Uterus (tissue), 4 donors: ENCODE measurements around the gene SNRNP25. TPM values are rescaled to one million over a fixed set of nuclear protein-coding genes. Genes with fewer than 3 reads are reported as not detected.

Source experiments
- DNase-seq, 2 donors: peaks; one replicate each; pipeline ENCODE4 v3.0.0-alpha.2; 2019 to 2020
- H3K27ac ChIP-seq, 2 donors: fragments of 200-600 bp; sonication (generic); 1 replicate in 1 of 2; 2 replicates in 1 of 2; pipeline ENCODE4 v1.5.1; 2016 to 2018
- H3K27me3 ChIP-seq, 2 donors: fragments of 200-600 bp; sonication (generic); one replicate each; pipeline ENCODE4 v1.5.1; 2018 to 2019; ENCODE audit warnings: control low read depth in 1 of 2
- H3K36me3 ChIP-seq, 2 donors: fragments of 200-600 bp; sonication (generic); one replicate each; pipeline ENCODE4 v1.5.1; 2019; ENCODE audit warnings: control low read depth in 1 of 2
- H3K4me1 ChIP-seq, 2 donors: fragments of 200-600 bp; sonication (generic); one replicate each; pipeline ENCODE4 v1.5.1; 2018 to 2019; ENCODE audit warnings: control low read depth in 1 of 2
- H3K4me3 ChIP-seq, 2 donors: fragments of 200-600 bp; sonication (generic); 1 replicate in 1 of 2; 2 replicates in 1 of 2; pipeline ENCODE4 v1.5.1; 2018 to 2019; ENCODE audit warnings: mild to moderate bottlenecking in 1 of 2
- H3K9me3 ChIP-seq, 2 donors: fragments of 200-600 bp; sonication (generic); one replicate each; pipeline ENCODE4 v1.5.1; 2019; ENCODE audit warnings: control low read depth in 1 of 2
- CTCF ChIP-seq, 4 experiments: fragments of 200-600 bp in 2 of 4; fragments of 450-650 bp in 2 of 4; sonication (generic) in 2 of 4; IDR thresholded peaks; one replicate each; pipeline ENCODE4 v1.5.1; 2016 to 2019; ENCODE audit warnings: antibody characterized with exemption in 4 of 4, mild to moderate bottlenecking in 2 of 4, moderate library complexity in 1 of 4
- POLR2A ChIP-seq, 2 donors: fragments of 450-650 bp; IDR thresholded peaks; one replicate each; pipeline ENCODE4 v1.6.1; 2016; ENCODE audit warnings: antibody characterized with exemption in 2 of 2, mild to moderate bottlenecking in 1 of 2, moderate library complexity in 1 of 2
- intact Hi-C: fragments of 100-400 bp; cut with DNase I; formaldehyde crosslinking; loops from one replicate; pipeline ENCODE4 v1.15.1; 2023; ENCODE audit warnings: low total_unique reads
- total RNA-seq, 4 donors: library from RNA; depleted of rRNA in 3 of 4; stranded (reverse); fragments of >200 nt in 3 of 4; gene quantifications; one replicate each; pipeline versions ENCODE4 v1.1.0 to v1.2.4, GENCODE V29; 2014 to 2023
- donor health status: DM: yes; HTN: yes; CAD: no.

SNRNP25 gene
- total RNA-seq, 4 donors from 2014 or later = 8.0 to 38.4 (median 21.6) TPM

- H3K27ac ChIP-seq = peak overlapping the region in 1 of 2 donors; percentile 27
- H3K27me3 ChIP-seq = no peaks in the 10 kb centered on the region
- H3K4me1 ChIP-seq = peaks cover 0 to 11% of the 10 kb centered on the region in 2 donors
- no peaks in the 10 kb centered on the region for H3K36me3 ChIP-seq
- DNase-seq = peak; percentile 85 to 89
- TF ChIP-seq POLR2A (IDR thresholded peaks at IDR 0.05) (no peak), CTCF (IDR thresholded peaks at IDR 0.05) (peak; percentile 97 to 100 (median 100))
- H3K4me3 ChIP-seq = no peak overlapping the region
- intact Hi-C loops = loop anchor here (2.0 kb wide), 1 partner anchor 32 kb away; no protein-coding TSS in a partner anchor
- no peaks in the 10 kb centered on the region for H3K9me3 ChIP-seq
Observed at GRCh38 chr16:96935-97381, 43.3 kb downstream of the SNRNP25 start.

- Histone ChIP-seq H3K4me3 (no peak overlapping the region), H3K27ac (no peak overlapping the region), H3K4me1 (peaks cover 0 to 11% of the 10 kb centered on the region in 2 donors), H3K9me3 (no peaks in the 10 kb centered on the region), H3K36me3 (no peaks in the 10 kb centered on the region), H3K27me3 (no peaks in the 10 kb centered on the region)
- TF ChIP-seq CTCF (IDR thresholded peaks at IDR 0.05) (no peak), POLR2A (IDR thresholded peaks at IDR 0.05) (no peak)
- DNase-seq = no peak
- intact Hi-C loops = loop anchor here (2.0 kb wide), 1 partner anchor 33 kb away; no protein-coding TSS in a partner anchor
Observed at GRCh38 chr16:97822-98221, 44.2 kb downstream of the SNRNP25 start.

- intact Hi-C loops = no loop called here
- Histone ChIP-seq H3K9me3 (no peaks in the 10 kb centered on the region), H3K36me3 (no peaks in the 10 kb centered on the region), H3K27ac (peak overlapping the region; percentile 56 to 67), H3K27me3 (no peaks in the 10 kb centered on the region), H3K4me3 (no peak overlapping the region), H3K4me1 (peaks cover 0 to 11% of the 10 kb centered on the region in 2 donors)
- no peak for DNase-seq
- TF ChIP-seq CTCF (IDR thresholded peaks at IDR 0.05) (no peak), POLR2A (IDR thresholded peaks at IDR 0.05) (no peak)
Observed at GRCh38 chr16:100989-101388, 47.4 kb downstream of the SNRNP25 start.

- intact Hi-C loops = no loop called here
- no peak overlapping the region for H3K4me3 ChIP-seq
Observed at GRCh38 chr16:101586-101985, 48.0 kb downstream of the SNRNP25 start.

More at GRCh38 chr16:101586-101985, 48.0 kb downstream of the SNRNP25 start:
- TF ChIP-seq CTCF (IDR thresholded peaks at IDR 0.05) (no peak), POLR2A (IDR thresholded peaks at IDR 0.05) (no peak)
- Histone ChIP-seq H3K4me1 (peaks cover 0 to 11% of the 10 kb centered on the region in 2 donors), H3K27me3 (no peaks in the 10 kb centered on the region), H3K27ac (peak overlapping the region; percentile 56 to 67), H3K9me3 (no peaks in the 10 kb centered on the region), H3K36me3 (no peaks in the 10 kb centered on the region)
- no peak for DNase-seq
